CD14-positive monocyte (primary cell): ENCODE data around the gene SETD1A. TPM values are rescaled to one million over a fixed set of nuclear protein-coding genes. Genes with fewer than 3 reads are reported as not detected.

Source experiments
- DNase-seq, 3 donors: peaks; one replicate each; pipeline ENCODE4 v3.0.0-alpha.2; 2011 to 2022
- H2AFZ ChIP-seq: 2 replicates; pipeline ENCODE4 v1.6.0; 2012; ENCODE audit warnings: mild to moderate bottlenecking, low read depth, low read length, inconsistent platforms; ENCODE audit not compliant: insufficient read depth, poor library complexity, severe bottlenecking
- H3K27ac ChIP-seq, 2 donors: 1 replicate in 1 of 2; 2 replicates in 1 of 2; pipeline ENCODE4 v1.5.1; 2012 to 2013; ENCODE audit warnings: low read length in 2 of 2, control low read depth in 1 of 2, inconsistent platforms in 1 of 2, low read depth in 1 of 2, mild to moderate bottlenecking in 1 of 2
- H3K27me3 ChIP-seq, 2 donors: one replicate each; pipeline versions ENCODE4 v1.6.0 to v1.6.1; 2011 to 2013; ENCODE audit warnings: low read length in 2 of 2; ENCODE audit not compliant: control insufficient read depth in 2 of 2, insufficient read depth in 2 of 2
- H3K36me3 ChIP-seq, 2 donors: replicated peaks in 1 of 2; 1 replicate in 1 of 2; 2 replicates in 1 of 2; pipeline versions ENCODE4 v1.5.1 to v1.6.1; 2012 to 2013; ENCODE audit warnings: low read length in 2 of 2, control low read depth in 1 of 2, inconsistent platforms in 1 of 2, mild to moderate bottlenecking in 1 of 2; ENCODE audit not compliant: insufficient read depth in 2 of 2, control insufficient read depth in 1 of 2
- H3K4me1 ChIP-seq, 2 donors: 1 replicate in 1 of 2; 2 replicates in 1 of 2; pipeline versions ENCODE4 v1.5.1 to v1.6.1; 2012 to 2013; ENCODE audit warnings: low read length in 2 of 2, control low read depth in 1 of 2, inconsistent platforms in 1 of 2, mild to moderate bottlenecking in 1 of 2, moderate library complexity in 1 of 2; ENCODE audit not compliant: insufficient read depth in 2 of 2, control insufficient read depth in 1 of 2
- H3K4me2 ChIP-seq: replicated peaks from 2 replicates; pipeline ENCODE3; 2012; ENCODE audit warnings: low read length, moderate library complexity, mild to moderate bottlenecking; ENCODE audit not compliant: poor library complexity, severe bottlenecking; ENCODE audit errors: extremely low read depth
- H3K4me3 ChIP-seq, 3 experiments: fragments of 200-600 bp in 1 of 3; sonication (generic) in 1 of 3; replicated peaks in 1 of 3; 1 replicate in 2 of 3; 2 replicates in 1 of 3; pipeline ENCODE4 v1.5.1; 2011 to 2013; ENCODE audit warnings: low read length in 3 of 3, mild to moderate bottlenecking in 3 of 3, control low read depth in 2 of 3, low read depth in 2 of 3, inconsistent platforms in 1 of 3, moderate library complexity in 1 of 3
- H3K79me2 ChIP-seq: 2 replicates; pipeline ENCODE4 v1.6.0; 2012; ENCODE audit warnings: mild to moderate bottlenecking, control low read depth, inconsistent platforms, low read length, moderate library complexity; ENCODE audit not compliant: insufficient read depth
- H3K9ac ChIP-seq: 2 replicates; pipeline ENCODE4 v1.6.0; 2017; ENCODE audit warnings: low read length, mild to moderate bottlenecking; ENCODE audit not compliant: insufficient read depth, poor library complexity, severe bottlenecking
- H3K9me3 ChIP-seq, 2 donors: replicated peaks in 1 of 2; 1 replicate in 1 of 2; 2 replicates in 1 of 2; pipeline versions ENCODE4 v1.5.1 to v1.6.1; 2012 to 2013; ENCODE audit warnings: low read length in 2 of 2, control low read depth in 1 of 2; ENCODE audit not compliant: control insufficient read depth in 1 of 2, insufficient read depth in 1 of 2
- H4K20me1 ChIP-seq: 2 replicates; pipeline ENCODE4 v1.6.0; 2012; ENCODE audit warnings: mild to moderate bottlenecking, low read length, control low read depth, moderate library complexity; ENCODE audit not compliant: insufficient read depth
- H3K27ac Mint-ChIP-seq, 7 donors: one replicate each; pipeline ENCODE4 v1.8.0; 2020; ENCODE audit warnings: mild to moderate bottlenecking in 7 of 7, mixed read lengths in 7 of 7, moderate library complexity in 6 of 7, inconsistent platforms in 2 of 7
- H3K27me3 Mint-ChIP-seq, 3 donors: one replicate each; pipeline ENCODE4 v1.8.0; 2021 to 2022; ENCODE audit warnings: low read depth in 3 of 3, mild to moderate bottlenecking in 3 of 3, mixed read lengths in 3 of 3, moderate library complexity in 3 of 3, inconsistent platforms in 1 of 3
- H3K36me3 Mint-ChIP-seq, 2 donors: one replicate each; pipeline ENCODE4 v1.8.0; 2020; ENCODE audit warnings: mixed read lengths in 2 of 2, inconsistent platforms in 1 of 2, mild to moderate bottlenecking in 1 of 2
- H3K4me1 Mint-ChIP-seq: one replicate; pipeline ENCODE4 v1.8.0; 2020; ENCODE audit warnings: mild to moderate bottlenecking, mixed read lengths
- H3K4me3 Mint-ChIP-seq, 2 donors: one replicate each; pipeline ENCODE4 v1.8.0; 2020; ENCODE audit warnings: mild to moderate bottlenecking in 2 of 2, mixed read lengths in 2 of 2, moderate library complexity in 1 of 2
- H3K9me3 Mint-ChIP-seq, 7 donors: one replicate each; pipeline ENCODE4 v1.8.0; 2020 to 2022; ENCODE audit warnings: mixed read lengths in 7 of 7, mild to moderate bottlenecking in 6 of 7, moderate library complexity in 6 of 7, inconsistent platforms in 2 of 7
- WGBS: methylation state at CpG from one replicate; pipeline ENCODE4 v1.1.5; 2013; ENCODE audit warnings: missing lambda C conversion rate; ENCODE audit not compliant: insufficient coverage; 5-methylcytosine and 5-hydroxymethylcytosine counted together
- intact Hi-C, 2 donors: fragments of 100-400 bp; cut with micrococcal nuclease; formaldehyde crosslinking; loops; one replicate each; pipeline versions ENCODE4 v1.15.0 to v1.15.1; 2023
- polyA plus RNA-seq, 3 donors: library from polyadenylated mRNA; depleted of rRNA in 1 of 3; unstranded in 2 of 3; stranded (reverse) in 1 of 3; fragments of 300-500 nt in 2 of 3; fragments of >200 nt in 1 of 3; fragmentation: Illumina TruSeq in 2 of 3; gene quantifications; 1 replicate in 2 of 3; 2 replicates in 1 of 3; pipeline ENCODE4 v1.2.3, GENCODE V29; 2012 to 2021
- TF ChIP-seq, protein P1 (sequence below): fragments of 200-600 bp; IDR thresholded peaks from one replicate; pipeline ENCODE4 v1.8.0; 2022; ENCODE audit warnings: antibody characterized with exemption, mild to moderate bottlenecking

Gene SETD1A
- polyA plus RNA-seq, 3 donors: 0.16 to 6.6 (median 1.3) TPM

DNA sequence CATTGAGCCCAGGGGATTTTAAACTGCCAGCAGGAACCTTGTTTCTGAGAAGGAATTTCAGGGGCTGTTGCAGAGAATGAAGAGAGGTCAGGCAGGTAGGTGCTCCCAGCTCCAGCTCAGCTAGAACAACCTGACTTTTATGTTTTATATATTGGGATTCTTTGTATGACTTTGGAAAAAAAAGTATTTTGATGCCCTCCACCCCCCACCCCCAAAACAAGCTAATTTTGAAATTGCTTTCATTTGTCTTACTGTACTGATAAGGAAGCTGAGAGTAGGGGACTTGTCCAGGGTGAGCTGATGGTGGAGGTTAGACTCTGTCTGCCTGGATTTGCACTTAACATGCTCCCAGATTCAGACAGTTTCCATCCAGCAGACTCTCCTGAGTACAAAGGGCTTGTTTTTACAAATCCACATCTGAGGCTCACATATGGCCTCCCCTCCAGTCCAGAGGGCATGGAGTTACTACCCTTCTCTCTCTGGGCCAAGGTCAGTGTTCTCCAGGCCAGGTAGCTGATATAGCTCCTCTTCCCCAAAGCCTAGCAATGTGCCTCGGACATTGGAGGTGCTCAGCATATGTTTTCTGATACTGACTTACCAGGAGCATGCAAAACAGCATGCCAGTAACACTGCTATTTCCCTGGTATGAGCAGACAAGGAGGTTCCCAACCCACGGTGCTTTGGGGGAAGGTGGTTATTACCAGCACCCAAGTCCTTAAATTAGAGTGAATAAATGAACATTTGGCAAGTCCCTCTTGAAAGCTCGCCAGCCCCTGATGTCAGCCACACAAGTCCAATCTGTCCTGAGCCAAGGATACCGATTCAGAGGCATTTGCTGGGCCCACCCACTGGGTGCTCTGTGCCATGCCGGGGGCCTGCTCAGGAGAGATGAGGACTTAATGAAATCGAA is 41.6 kb downstream of the SETD1A start:
- no peak overlapping the region for H2AFZ ChIP-seq
- intact Hi-C loops: loop anchor here (5.0 to 10.0 kb wide), 3 partner anchors 33 to 187 kb away; partner anchors contain the start of gene STX4 (in 1 of the 2)
- H3K9me3 Mint-ChIP-seq: no peaks in the 10 kb centered on the region

DNA sequence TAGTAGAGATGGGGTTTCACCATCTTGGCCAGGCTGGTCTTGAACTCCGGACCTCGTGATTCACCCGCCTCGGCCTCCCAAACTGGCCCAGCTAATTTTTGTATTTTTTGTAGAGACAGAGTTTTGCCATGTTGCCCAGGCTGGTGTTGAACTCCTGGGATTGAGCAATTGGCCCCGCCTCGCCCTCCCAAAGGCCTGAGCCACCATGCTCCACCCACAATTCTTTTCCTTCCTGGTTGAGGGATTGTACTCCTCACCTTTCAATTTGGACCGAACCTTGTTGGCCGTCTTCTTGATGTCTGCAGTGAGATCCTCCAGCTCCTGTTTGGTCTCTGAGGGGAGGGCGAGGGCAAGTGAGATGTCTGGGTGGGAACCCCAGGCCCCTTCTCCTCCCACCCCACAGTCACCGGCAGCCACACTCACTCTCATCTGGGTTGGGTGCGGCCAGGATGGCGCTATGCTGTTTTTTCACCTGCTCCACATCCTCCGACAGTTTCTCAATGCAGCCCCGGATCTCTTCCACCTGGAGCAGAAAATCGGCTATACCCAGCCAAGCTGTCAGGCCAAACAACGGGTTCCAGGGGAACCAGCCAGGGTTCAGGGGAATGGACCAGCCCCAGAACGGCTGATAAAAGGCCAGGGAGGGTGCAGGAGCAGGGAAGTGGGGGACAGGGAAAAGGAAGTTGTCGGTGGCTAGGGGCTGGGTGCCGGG is 43.3 kb downstream of the SETD1A start:
- Histone ChIP-seq H3K27ac (no peak overlapping the region), H3K79me2 (no peaks in the 10 kb centered on the region), H3K36me3 (no peaks in the 10 kb centered on the region), H4K20me1 (no peaks in the 10 kb centered on the region), H3K27me3 (peaks cover 0 to 3% of the 10 kb centered on the region in 2 donors), H3K9me3 (no peaks in the 10 kb centered on the region), H3K9ac (no peak overlapping the region), H3K4me1 (peaks cover 18 to 22% of the 10 kb centered on the region in 2 donors), H3K4me2 (no peak overlapping the region), H2AFZ (peak overlapping the region; percentile 65), H3K4me3 (no peak overlapping the region)
- peaks cover 3 to 19% (median 4%) of the 10 kb centered on the region in 3 donors for H3K27me3 Mint-ChIP-seq
- 91% methylated on average over 8 of the region's 19 CpGs for WGBS
- H3K4me1 Mint-ChIP-seq: peaks cover 16% of the 10 kb centered on the region
- no peak for DNase-seq
- intact Hi-C loops: no loop called here
- peak overlapping the region in 3 of 7 donors; percentile 27 to 54 (median 41) for H3K27ac Mint-ChIP-seq
- no peak overlapping the region for H3K4me3 Mint-ChIP-seq
- no peaks in the 10 kb centered on the region for H3K36me3 Mint-ChIP-seq
- H3K9me3 Mint-ChIP-seq: no peaks in the 10 kb centered on the region
- TF ChIP-seq, protein P1, sequence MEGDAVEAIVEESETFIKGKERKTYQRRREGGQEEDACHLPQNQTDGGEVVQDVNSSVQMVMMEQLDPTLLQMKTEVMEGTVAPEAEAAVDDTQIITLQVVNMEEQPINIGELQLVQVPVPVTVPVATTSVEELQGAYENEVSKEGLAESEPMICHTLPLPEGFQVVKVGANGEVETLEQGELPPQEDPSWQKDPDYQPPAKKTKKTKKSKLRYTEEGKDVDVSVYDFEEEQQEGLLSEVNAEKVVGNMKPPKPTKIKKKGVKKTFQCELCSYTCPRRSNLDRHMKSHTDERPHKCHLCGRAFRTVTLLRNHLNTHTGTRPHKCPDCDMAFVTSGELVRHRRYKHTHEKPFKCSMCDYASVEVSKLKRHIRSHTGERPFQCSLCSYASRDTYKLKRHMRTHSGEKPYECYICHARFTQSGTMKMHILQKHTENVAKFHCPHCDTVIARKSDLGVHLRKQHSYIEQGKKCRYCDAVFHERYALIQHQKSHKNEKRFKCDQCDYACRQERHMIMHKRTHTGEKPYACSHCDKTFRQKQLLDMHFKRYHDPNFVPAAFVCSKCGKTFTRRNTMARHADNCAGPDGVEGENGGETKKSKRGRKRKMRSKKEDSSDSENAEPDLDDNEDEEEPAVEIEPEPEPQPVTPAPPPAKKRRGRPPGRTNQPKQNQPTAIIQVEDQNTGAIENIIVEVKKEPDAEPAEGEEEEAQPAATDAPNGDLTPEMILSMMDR: no peak

More for the DNA sequence above, 41.6 kb downstream of the SETD1A start:
- Mint-ChIP-seq H3K4me1 (peaks cover 24% of the 10 kb centered on the region), H3K4me3 (no peak overlapping the region), H3K27me3 (peaks cover 1 to 17% (median 4%) of the 10 kb centered on the region in 3 donors), H3K36me3 (no peaks in the 10 kb centered on the region), H3K27ac (no peak overlapping the region)
- no peak for DNase-seq
- Histone ChIP-seq H4K20me1 (no peaks in the 10 kb centered on the region), H3K36me3 (no peaks in the 10 kb centered on the region), H3K9me3 (no peaks in the 10 kb centered on the region), H3K4me3 (no peak overlapping the region), H3K27me3 (peaks cover 0 to 3% of the 10 kb centered on the region in 2 donors), H3K79me2 (no peaks in the 10 kb centered on the region), H3K4me1 (peaks cover 18 to 22% of the 10 kb centered on the region in 2 donors), H3K9ac (no peak overlapping the region), H3K4me2 (no peak overlapping the region), H3K27ac (no peak overlapping the region)
- TF ChIP-seq, protein P1: no peak
- 92% methylated on average over 5 of the region's 6 CpGs for WGBS
